MV-4-11 (cell line): Measurements from ENCODE around the gene PTPRJ.
A peak's percentile ranks its signal among the peaks of the same experiment; 100 is the strongest.

ENCODE experiments used
- DNase-seq: peaks from one replicate; lab custom pipeline; 2025; lab: John Stamatoyannopoulos, UW

The PTPRJ gene

GRCh38 chr11:48040830-48041444 lies 60.6 kb downstream of the PTPRJ start:
- no peak for DNase-seq

GRCh38 chr11:48041877-48042695 lies 61.7 kb downstream of the PTPRJ start:
- DNase-seq = no peak

- no peak for DNase-seq
Observed at GRCh38 chr11:48043111-48043990, 63.0 kb downstream of the PTPRJ start.

- DNase-seq = no peak
Observed at GRCh38 chr11:48043991-48044512, 63.7 kb downstream of the PTPRJ start.

GRCh38 chr11:48044577-48044976 lies 64.2 kb downstream of the PTPRJ start:
- DNase-seq = peak; percentile 47

GRCh38 chr11:48045536-48045935 lies 65.2 kb downstream of the PTPRJ start:
- DNase-seq = no peak

- DNase-seq = no peak
Observed at GRCh38 chr11:48047616-48048015, 67.3 kb downstream of the PTPRJ start.

GRCh38 chr11:48049036-48049435 lies 68.7 kb downstream of the PTPRJ start:
- DNase-seq = no peak

- peak; percentile 27 for DNase-seq
Observed at GRCh38 chr11:48050304-48050703, 69.9 kb downstream of the PTPRJ start.

- peak; percentile 25 for DNase-seq
Observed at GRCh38 chr11:48051217-48051830, 71.0 kb downstream of the PTPRJ start.

GRCh38 chr11:48052183-48053044 lies 72.1 kb downstream of the PTPRJ start:
- no peak for DNase-seq

GRCh38 chr11:48054994-48055291 lies 74.6 kb downstream of the PTPRJ start:
- DNase-seq = no peak

- DNase-seq = peak; percentile 61
Observed at GRCh38 chr11:48055292-48056132, 75.2 kb downstream of the PTPRJ start.

GRCh38 chr11:48056325-48057183 lies 76.2 kb downstream of the PTPRJ start:
- no peak for DNase-seq

- DNase-seq = no peak
Observed at GRCh38 chr11:48058064-48058463, 77.7 kb downstream of the PTPRJ start.

GRCh38 chr11:48058788-48059187 lies 78.4 kb downstream of the PTPRJ start:
- no peak for DNase-seq

- no peak for DNase-seq
Observed at GRCh38 chr11:48062649-48063048, 82.3 kb downstream of the PTPRJ start.

- peak; percentile 44 for DNase-seq
Observed at GRCh38 chr11:48063424-48063978, 83.1 kb downstream of the PTPRJ start.

- DNase-seq = no peak
Observed at GRCh38 chr11:48064306-48064705, 83.9 kb downstream of the PTPRJ start.
